Forelimb muscle (tissue), 1 donor: ENCODE measurements around the gene AP2S1. TPM values are rescaled to one million over a fixed set of nuclear protein-coding genes. Genes with fewer than 3 reads are reported as not detected.
"Not testable (repeated sequence)": the region's sequence is repeated elsewhere in the genome, so short reads cannot be mapped to it uniquely, and the experiment has no call there.

Source experiments
- DNase-seq: peaks from one replicate; pipeline ENCODE4 v3.0.0-alpha.2; 2013; ENCODE audit warnings: low read depth
- polyA plus RNA-seq: library from polyadenylated mRNA; unstranded; fragments of 120-200 nt; gene quantifications from one replicate; pipeline ENCODE4 v1.2.1, GENCODE V29; 2013; ENCODE audit not compliant: insufficient read length

The AP2S1 gene
- polyA plus RNA-seq, 1 donor: 53.2 TPM

DNA sequence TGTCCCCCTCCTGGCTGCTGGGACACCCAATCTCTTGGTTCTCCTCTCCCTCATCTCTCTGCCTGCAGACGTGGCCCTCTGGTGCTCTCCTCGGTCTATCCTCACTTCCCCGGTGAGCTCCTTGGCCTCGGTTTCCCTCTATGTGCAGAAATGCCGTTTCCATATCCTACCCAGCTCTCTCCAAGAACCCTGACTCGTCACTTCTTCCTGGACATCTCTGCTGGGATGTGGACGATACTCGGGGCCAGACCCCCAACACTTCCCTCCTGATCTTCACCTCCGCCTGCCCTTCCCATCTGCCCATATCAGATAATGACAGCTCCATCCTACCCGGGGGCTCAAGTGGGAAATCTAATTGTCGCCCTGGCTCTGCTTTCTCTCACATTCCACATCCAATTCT, 7.9 kb downstream of the AP2S1 start:
- DNase-seq: no peak

DNA sequence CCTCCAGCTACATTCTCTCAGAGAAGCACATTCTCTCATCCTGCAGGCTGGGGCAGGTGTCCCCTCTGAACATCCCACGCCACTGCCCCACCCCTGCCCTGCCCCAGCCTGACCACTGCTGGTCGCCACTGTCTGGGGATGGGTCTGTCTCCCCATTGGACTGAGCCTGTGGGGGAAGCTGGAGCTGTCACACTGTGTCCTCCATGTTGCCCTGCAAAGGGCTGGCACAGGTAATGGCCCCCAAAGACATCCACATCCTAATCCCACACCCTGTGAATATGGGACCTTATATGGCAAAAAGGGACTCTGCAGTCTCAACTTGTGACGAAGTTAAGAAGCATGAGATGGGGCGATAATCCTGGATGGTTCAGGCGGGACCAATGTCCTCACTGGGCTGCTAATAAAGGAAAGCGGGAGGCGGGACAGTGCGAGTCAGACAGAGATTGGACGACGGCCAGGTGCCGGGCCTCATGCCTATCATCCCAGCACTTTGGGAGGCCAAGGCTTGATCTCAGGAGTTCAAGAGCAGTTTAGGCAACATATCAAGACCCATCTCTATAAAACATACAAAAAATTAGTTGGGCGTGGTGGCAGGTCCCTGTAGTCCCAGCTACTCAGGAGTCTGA, 9.1 kb downstream of the AP2S1 start:
- DNase-seq: no peak

DNA sequence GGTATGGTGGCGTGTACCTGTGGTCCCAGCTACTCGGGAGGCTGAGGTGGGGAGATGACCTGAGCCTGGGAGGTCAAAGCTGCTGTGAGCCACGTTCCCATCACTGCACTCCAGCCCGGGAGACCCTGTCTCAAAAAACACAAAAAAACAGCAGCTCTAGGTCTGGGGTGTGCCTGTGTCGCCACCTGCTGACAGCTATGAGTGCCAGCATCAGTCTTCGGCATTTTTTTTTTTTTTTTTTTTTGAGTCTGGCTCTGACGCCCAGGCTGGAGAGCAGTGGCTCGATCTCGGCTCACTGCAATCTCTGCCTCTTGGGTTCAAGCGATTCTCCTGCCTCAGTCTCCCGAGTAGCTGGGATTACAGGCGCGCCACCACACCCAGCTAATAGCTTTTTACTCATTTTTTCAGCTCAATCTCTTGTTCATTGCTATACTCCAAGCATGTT, 10.1 kb downstream of the AP2S1 start:
- DNase-seq: no peak

GRCh38 chr19:46839752-46840497, 10.7 kb downstream of the AP2S1 start:
- no peak for DNase-seq

DNA sequence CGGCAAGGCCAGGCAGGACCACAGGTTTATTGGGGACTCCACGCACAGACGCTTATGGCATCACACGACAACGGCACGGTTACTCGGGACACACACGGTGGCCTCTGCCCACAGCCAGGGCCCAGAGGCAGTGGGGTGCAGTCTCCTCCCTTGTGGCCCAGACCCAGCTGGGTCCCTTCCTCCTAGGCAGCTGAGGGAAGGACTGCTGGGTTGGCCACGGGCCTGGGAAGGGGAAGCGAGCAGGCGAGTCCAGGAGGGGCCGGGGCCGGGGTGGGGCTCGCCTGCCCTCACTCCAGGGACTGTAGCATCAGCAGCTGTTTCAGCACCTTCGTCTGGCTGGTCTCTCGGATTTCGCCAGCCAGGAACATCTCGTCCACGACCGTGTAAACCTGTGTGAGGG, 12.5 kb downstream of the AP2S1 start:
- DNase-seq: no peak

- DNase-seq: no peak
Observed at GRCh38 chr19:46834984-46835383, 15.7 kb downstream of the AP2S1 start.

- DNase-seq: no peak
Observed at GRCh38 chr19:46834121-46834520, 16.5 kb downstream of the AP2S1 start.

- no peak for DNase-seq
Observed at GRCh38 chr19:46830864-46831263, 19.8 kb downstream of the AP2S1 start.

GRCh38 chr19:46828484-46828883, 22.2 kb downstream of the AP2S1 start:
- no peak for DNase-seq

DNA sequence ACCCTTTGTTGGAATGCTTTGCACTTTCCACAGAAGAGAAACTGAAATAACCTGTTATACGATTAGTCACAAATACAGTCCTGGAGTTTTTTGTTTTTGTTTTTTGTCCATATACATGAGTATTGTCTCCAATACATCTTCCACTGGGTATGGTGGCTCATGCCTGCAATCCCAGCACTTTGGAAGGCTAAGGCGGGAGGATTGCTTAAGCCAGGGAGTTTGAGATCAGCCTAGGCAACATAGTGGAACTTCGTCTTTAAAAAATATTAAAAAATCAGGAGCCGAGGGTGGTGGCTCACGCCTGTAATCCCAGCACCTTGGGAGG, 25.0 kb downstream of the AP2S1 start:
- no peak for DNase-seq

- no peak for DNase-seq
Observed at GRCh38 chr19:46824890-46825730, 25.5 kb downstream of the AP2S1 start.

DNA sequence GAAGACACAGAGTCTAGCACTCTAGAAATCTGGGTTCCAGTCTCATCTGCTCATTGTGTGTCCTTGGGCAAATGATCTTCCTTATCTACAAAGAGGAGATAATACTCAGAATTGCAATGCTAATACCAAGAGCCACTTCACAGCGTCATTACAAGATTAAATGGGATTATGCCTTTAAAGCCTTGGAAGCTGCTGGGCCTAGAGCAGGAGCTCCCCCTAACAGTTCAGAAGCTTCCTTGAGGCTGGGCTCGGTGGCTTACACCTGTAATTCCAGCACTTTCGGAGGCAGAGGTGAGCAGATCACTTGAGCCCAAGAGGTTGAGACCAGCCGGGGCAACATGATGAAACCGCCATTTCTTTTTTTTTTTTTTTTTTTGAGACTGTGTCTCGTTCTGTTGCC, 27.6 kb downstream of the AP2S1 start:
- no peak for DNase-seq

- not testable (repeated sequence) for DNase-seq
Observed at GRCh38 chr19:46822410-46822787, 28.2 kb downstream of the AP2S1 start.

- DNase-seq: no peak
Observed at GRCh38 chr19:46821512-46822409, 28.9 kb downstream of the AP2S1 start.

GRCh38 chr19:46818812-46819211, 31.8 kb downstream of the AP2S1 start:
- no peak for DNase-seq

DNA sequence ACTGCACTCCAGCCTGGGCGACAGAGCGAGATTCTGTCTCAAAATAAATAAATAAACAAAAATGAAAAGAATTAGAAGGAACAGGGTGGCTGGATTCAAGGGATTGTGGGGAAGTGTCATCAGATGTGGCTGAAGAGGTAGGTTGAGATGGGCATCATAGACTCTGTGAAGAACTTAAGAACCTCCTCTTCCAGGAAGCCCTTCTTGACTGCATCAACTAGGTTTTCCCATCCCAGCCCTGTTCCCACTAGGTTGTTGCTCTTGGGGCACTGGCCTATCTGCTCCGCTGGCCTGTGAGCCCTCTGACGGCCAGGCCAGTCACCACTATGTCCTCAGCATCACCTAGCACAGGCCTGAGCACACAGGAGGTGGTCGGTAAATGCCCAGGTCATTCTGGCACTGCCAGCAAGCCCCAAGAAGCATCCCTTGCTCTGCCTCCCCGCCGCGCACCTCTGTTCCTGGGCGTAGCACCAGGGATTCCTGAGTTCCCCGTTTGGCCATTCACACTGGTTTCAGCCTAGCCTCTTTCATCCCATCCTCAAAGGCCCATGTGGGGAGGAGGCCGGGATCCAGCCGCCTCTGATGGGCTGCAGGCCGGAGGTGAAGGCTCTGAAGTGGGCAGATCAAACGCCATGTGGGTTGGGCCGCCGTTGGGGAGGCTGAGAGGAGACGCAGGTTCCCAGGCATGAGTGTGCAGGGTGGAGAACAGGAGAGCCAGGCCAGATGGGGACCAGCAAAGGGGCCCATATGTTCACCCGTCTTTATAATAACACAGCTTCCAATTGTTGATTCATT, 34.6 kb downstream of the AP2S1 start:
- no peak for DNase-seq

- DNase-seq: no peak
Observed at GRCh38 chr19:46813839-46814358, 36.7 kb downstream of the AP2S1 start.

DNA sequence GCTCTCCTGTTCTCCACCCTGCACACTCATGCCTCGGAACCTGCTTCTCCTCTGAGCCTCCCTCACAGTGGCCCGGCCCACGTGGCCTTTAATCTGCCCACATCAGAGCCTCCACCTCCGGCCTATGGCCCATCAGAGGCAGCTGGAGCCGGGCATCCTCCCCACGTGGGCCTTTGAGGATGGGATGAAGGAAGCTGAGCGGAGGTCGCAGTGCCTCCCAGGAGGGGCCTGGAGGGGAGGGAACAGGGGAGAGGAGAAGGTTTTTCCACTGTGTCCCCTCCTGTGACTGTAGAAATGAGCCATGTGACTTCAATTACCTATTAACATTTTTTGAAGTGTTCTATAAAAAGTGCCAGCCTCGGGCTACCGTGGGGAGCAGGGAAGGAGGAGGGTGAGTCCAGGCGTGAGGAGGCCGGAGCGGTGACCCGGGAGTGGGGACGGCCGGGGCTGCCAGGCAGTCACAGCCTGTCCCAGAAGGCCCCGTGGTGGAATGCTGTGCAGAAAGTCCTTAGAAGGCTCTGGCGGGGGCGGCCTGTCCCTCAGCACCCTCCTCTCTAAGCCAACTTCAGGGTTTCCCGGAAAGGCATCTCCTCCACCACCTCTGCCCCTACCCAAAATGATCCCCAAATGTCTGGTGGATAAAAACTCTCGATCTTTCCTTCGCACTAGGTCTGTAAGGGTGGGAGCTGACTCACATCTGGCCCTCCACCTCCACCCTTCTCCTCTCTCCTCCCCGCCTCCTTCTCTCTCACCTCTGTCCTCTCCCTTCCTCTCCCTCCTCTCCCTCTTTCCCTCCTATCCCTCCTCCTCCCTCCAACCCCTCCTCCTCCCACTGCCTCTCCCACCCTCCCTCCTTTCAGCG, 37.4 kb downstream of the AP2S1 start:
- no peak for DNase-seq

- DNase-seq: no peak
Observed at GRCh38 chr19:46809534-46810272, 40.9 kb downstream of the AP2S1 start.
